HS-5 (cell line): ENCODE measurements around the gene WBP1L.
A peak's percentile ranks its signal among the peaks of the same experiment; 100 is the strongest.
"Not testable (repeated sequence)": the region's sequence is repeated elsewhere in the genome, so short reads cannot be mapped to it uniquely, and the experiment has no call there.

Experiments used
- DNase-seq: peaks from one replicate; pipeline ENCODE4 v3.0.0-alpha.2; 2012; ENCODE audit warnings: low read depth

Gene WBP1L

GRCh38 chr10:102758933-102759262 is 15.2 kb downstream of the WBP1L start:
- DNase-seq, result not testable (repeated sequence)

- no peak for DNase-seq
Observed at GRCh38 chr10:102759497-102760210, 15.9 kb downstream of the WBP1L start.

GRCh38 chr10:102761981-102762380 is 18.2 kb downstream of the WBP1L start:
- no peak for DNase-seq

GRCh38 chr10:102762401-102763015 is 18.8 kb downstream of the WBP1L start:
- DNase-seq, result no peak

GRCh38 chr10:102763037-102763607 is 19.4 kb downstream of the WBP1L start:
- DNase-seq, result no peak

- DNase-seq, result no peak
Observed at GRCh38 chr10:102764470-102765161, 20.9 kb downstream of the WBP1L start.

- DNase-seq, result no peak
Observed at GRCh38 chr10:102765336-102765735, 21.6 kb downstream of the WBP1L start.

GRCh38 chr10:102767428-102768160 is 23.8 kb downstream of the WBP1L start:
- no peak for DNase-seq

GRCh38 chr10:102769375-102770107 is 25.8 kb downstream of the WBP1L start:
- no peak for DNase-seq

- no peak for DNase-seq
Observed at GRCh38 chr10:102770108-102770482, 26.3 kb downstream of the WBP1L start.

GRCh38 chr10:102770792-102771191 is 27.0 kb downstream of the WBP1L start:
- no peak for DNase-seq

GRCh38 chr10:102773320-102773719 is 29.6 kb downstream of the WBP1L start:
- no peak for DNase-seq

GRCh38 chr10:102773986-102774385 is 30.2 kb downstream of the WBP1L start:
- DNase-seq, result no peak

GRCh38 chr10:102775201-102775934 is 31.6 kb downstream of the WBP1L start:
- DNase-seq, result no peak

GRCh38 chr10:102775935-102776669 is 32.4 kb downstream of the WBP1L start:
- no peak for DNase-seq

GRCh38 chr10:102776779-102777456 is 33.2 kb downstream of the WBP1L start:
- DNase-seq, result peak; percentile 75

GRCh38 chr10:102777711-102778453 is 34.1 kb downstream of the WBP1L start:
- no peak for DNase-seq

GRCh38 chr10:102778781-102779180 is 35.0 kb downstream of the WBP1L start:
- DNase-seq, result no peak
